Neural progenitor cell (in vitro differentiated cells): ENCODE data around the gene ALDH1L1.

Experiments used
- CTCF ChIP-seq: fragments of 200-600 bp; sonication (generic); IDR thresholded peaks from 2 replicates; pipeline ENCODE4 v1.5.1; 2017; ENCODE audit warnings: antibody characterized with exemption, mild to moderate bottlenecking
- EZH2 ChIP-seq: fragments of 200-600 bp; sonication (generic); IDR thresholded peaks from 2 replicates; pipeline ENCODE4 v1.6.1; 2017; ENCODE audit warnings: antibody characterized with exemption, mild to moderate bottlenecking, moderate library complexity

DNA sequence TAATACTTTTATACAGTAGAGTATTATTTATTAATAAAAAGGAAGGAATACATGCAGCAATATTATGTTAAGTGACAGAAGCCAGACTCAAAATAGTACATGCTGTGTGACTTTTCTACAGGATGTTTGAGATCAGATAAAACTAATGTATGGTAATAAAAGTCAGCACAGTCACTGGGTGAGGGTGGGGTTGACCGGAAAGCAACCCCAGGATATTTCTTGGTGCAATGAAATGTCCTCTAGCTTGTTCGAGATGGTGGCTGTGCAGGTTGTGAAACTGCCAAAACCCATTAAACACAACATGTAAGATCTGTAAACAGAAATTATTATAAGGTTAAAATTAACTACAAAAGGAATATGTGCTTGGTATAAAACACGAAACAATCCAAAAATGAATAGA lies 20.8 kb upstream of the ALDH1L1 start:
- TF ChIP-seq CTCF, result no peak
- no peak for TF ChIP-seq EZH2
